ENCODE measurements around the gene TMPRSS13.

Gene TMPRSS13

GRCh38 chr11:117905524-117905923, 23.7 kb downstream of the TMPRSS13 start:
- TF ChIP-seq, protein P1, sequence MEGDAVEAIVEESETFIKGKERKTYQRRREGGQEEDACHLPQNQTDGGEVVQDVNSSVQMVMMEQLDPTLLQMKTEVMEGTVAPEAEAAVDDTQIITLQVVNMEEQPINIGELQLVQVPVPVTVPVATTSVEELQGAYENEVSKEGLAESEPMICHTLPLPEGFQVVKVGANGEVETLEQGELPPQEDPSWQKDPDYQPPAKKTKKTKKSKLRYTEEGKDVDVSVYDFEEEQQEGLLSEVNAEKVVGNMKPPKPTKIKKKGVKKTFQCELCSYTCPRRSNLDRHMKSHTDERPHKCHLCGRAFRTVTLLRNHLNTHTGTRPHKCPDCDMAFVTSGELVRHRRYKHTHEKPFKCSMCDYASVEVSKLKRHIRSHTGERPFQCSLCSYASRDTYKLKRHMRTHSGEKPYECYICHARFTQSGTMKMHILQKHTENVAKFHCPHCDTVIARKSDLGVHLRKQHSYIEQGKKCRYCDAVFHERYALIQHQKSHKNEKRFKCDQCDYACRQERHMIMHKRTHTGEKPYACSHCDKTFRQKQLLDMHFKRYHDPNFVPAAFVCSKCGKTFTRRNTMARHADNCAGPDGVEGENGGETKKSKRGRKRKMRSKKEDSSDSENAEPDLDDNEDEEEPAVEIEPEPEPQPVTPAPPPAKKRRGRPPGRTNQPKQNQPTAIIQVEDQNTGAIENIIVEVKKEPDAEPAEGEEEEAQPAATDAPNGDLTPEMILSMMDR (IDR thresholded peaks at IDR 0.05; ENCODE audit: low read depth, low read length, missing control alignments) = no peak
- no peak overlapping the region for H3K4me3 ChIP-seq (replicated peaks; ENCODE audit: low read depth, low read length)
- DNase-seq (ENCODE audit: extremely low read depth, low read depth) = no peak

GRCh38 chr11:117903505-117904382, 25.5 kb downstream of the TMPRSS13 start:
- TF ChIP-seq, protein P1 (IDR thresholded peaks at IDR 0.05; ENCODE audit: low read depth, low read length, missing control alignments) = no peak

DNA sequence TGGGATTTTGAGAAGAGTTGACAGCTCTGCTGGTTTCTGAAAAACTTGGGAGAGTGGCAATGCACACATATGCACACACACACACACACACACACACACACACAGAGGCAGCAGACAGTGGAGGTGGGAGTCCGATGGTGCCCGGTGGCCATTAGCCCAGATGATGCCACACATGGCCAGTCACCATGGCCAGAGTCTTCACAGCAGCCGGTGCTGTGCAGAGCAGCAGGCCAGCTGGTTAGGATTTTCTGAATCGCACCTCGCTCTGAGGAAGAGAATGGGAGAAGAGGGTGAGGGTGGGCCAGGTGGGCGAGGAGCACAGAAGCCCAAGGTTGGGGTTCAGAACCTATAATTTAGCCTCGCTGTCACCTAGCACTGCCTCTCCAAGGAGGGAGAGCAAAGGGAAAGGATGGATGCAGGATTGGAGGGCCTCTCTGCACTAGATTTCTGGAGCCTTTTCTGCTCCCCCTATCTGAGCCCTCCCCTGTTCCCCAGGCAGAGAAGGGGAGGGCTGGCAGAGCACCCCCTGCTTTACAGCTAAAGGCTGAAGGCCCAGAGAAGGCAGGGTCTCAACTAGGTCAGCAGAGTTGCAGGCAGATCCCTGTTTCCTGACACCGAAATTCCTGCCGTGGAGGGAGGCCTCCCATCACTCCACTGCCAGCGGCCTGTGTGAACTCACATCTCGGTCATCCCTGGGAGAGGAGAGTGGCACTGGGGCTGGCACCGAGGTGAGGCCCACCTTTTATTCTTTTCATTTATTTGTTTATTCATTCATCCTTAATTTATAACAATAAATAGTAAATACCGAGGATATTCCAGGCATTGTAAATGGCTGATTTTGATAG, 27.0 kb downstream of the TMPRSS13 start:
- H3K4me3 ChIP-seq (replicated peaks; ENCODE audit: low read depth, low read length) = no peak overlapping the region
- TF ChIP-seq, protein P1 (IDR thresholded peaks at IDR 0.05; ENCODE audit: low read depth, low read length, missing control alignments) = no peak
- DNase-seq (ENCODE audit: extremely low read depth, low read depth) = no peak

More at GRCh38 chr11:117903505-117904382, 25.5 kb downstream of the TMPRSS13 start:
- no peak for DNase-seq (ENCODE audit: extremely low read depth, low read depth)
- H3K4me3 ChIP-seq (replicated peaks; ENCODE audit: low read depth, low read length) = no peak overlapping the region

DNA sequence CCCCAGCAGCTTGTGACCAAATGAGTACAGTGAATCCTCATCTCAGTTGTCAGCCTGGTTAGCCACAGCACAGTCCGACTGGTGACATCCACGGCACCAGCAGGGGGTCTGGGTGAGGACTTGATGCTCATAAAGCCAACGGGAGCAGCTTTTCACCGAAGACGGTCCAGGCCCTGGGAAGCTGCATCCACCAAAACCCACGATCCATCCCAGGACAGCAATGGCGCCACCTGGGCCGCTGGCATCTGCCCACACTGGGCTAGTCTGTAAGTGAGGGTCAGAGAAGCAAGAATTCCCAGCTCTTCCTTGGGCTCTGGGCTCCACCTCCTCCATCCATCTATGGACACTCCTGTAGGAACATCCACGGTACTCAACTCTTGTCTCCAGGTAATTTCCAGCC, 27.6 kb downstream of the TMPRSS13 start:
- DNase-seq (ENCODE audit: extremely low read depth, low read depth) = no peak
- TF ChIP-seq, protein P1 (IDR thresholded peaks at IDR 0.05; ENCODE audit: low read depth, low read length, missing control alignments) = no peak
- H3K4me3 ChIP-seq (replicated peaks; ENCODE audit: low read depth, low read length) = no peak overlapping the region

- TF ChIP-seq, protein P1 (IDR thresholded peaks at IDR 0.05; ENCODE audit: low read depth, low read length, missing control alignments) = no peak
- H3K4me3 ChIP-seq (replicated peaks; ENCODE audit: low read depth, low read length) = no peak overlapping the region
- no peak for DNase-seq (ENCODE audit: extremely low read depth, low read depth)
Observed at GRCh38 chr11:117900720-117901440, 28.3 kb downstream of the TMPRSS13 start.

GRCh38 chr11:117900121-117900648, 29.0 kb downstream of the TMPRSS13 start:
- no peak for DNase-seq (ENCODE audit: extremely low read depth, low read depth)
- H3K4me3 ChIP-seq (replicated peaks; ENCODE audit: low read depth, low read length) = no peak overlapping the region
- TF ChIP-seq, protein P1 (IDR thresholded peaks at IDR 0.05; ENCODE audit: low read depth, low read length, missing control alignments) = no peak
